ENCODE data around the gene ASTN1.
"Not testable (repeated sequence)": the region's sequence is repeated elsewhere in the genome, so short reads cannot be mapped to it uniquely, and the experiment has no call there.

The ASTN1 gene

DNA sequence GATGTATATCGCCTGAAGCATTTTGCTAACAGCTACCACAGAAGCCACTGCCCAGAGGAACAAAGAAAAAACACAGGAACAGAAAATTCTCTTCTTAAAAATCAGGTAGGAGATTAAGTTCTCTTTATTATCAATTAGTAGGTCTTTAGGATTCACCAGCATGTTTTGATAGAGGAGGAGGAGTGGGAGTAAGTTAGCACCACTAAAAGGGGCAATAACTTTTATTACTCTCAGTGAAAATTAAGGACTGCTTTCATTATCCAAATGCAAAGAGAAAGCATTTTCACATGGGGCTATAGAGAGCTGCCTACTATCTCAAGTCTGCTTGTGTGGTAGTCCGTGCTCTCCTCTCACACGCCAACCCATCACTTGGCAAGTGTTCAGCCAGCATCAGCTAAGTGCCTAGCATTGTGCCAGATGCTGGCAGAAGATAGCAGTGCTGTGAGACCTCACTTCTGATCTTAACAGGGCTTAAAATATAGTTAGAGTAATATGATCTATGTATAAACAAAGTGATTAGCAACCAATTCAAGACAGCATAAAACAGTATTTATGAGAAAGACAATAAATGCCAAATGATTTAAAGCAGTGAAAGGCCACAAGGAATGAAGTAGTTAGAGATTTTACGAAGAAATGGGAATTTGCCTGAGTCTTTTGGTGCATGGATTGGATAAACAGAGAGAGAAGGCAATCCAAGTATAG is 39.8 kb downstream of the ASTN1 start:
- in situ Hi-C loops (cut with HindIII; ENCODE audit: low pct_ligation_motif_present, low pct_unique_long_range_greater_than_20kb, low sequenced_read_pairs), result no loop called here
- no peak for DNase-seq

DNA sequence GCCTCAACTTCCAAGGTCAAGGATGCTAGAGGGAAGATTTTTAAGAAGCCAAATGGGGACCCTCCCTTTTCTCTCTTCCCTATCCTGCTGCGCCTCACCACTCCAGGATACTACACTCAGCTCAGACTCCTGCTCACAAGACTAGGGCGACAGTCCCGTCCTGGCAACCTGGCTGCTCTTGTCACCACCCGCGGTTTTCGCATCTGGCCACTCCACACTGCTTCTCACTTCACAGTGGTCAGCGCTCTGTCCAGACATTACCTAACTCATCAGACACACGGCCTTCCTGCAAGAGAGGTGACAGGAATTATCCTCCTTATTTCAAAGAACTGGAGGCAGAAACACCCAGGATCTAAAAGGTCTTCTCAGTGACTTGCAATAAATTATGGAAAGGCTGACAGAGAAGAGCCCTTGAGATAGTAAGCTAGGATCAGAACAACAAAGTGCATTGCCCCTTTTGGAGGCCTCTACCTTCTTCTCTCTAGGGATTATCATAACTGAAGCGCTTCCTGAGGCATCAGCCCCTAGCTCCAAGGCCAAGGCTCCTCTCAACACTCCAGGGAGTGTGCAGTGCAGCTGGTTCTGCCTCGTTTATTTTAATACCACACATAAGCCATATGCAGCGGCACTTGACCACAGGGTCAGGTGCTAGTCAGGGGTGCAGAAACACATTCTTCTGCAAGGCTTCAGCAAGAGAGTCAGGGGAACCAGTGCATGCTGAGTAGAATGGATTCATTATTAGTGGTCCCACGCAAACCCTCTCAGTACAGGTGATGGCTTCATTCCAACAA is 41.9 kb downstream of the ASTN1 start:
- no peak for DNase-seq
- in situ Hi-C loops (cut with HindIII; ENCODE audit: low pct_ligation_motif_present, low pct_unique_long_range_greater_than_20kb, low sequenced_read_pairs), result no loop called here

DNA sequence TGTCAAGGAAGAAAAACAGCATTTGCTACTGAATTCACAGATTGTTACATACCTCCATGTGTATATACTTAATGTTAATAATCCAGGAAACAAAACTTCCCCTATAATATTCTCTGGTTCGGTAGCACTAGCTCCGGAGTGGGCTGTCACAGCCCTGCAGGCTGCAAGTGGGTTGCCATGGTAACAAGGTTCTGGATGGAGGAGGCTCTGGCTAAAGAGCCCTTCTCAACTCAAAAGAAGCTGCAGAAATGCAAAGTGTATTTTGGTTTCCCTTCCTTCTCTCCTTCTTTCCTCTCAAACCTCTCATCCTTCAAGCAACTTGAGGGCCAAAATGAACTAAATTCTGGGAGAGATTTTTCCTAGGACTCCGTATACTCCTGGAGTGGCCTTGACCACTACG is 45.2 kb downstream of the ASTN1 start:
- DNase-seq, result no peak
- in situ Hi-C loops (cut with HindIII; ENCODE audit: low pct_ligation_motif_present, low pct_unique_long_range_greater_than_20kb, low sequenced_read_pairs), result no loop called here

DNA sequence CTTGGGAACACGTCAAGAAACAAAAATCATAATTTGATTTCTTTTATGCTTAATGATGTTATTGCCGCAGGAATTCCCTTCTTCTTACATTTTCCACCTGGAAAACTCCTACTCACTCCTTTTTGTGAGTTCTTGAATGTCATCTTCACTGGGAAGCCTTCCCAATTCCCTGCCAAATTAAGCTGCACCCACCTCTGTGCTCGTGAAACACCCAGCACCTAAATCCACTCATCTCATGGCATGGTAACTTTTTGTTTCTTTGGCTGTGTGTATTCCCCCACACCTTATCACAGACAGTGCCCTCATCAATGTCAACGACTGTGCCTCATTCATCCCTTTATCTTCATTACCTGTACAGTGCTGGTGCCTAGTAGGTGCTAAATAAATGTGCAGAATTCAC is 45.6 kb downstream of the ASTN1 start:
- no peak for DNase-seq
- in situ Hi-C loops (cut with HindIII; ENCODE audit: low pct_ligation_motif_present, low pct_unique_long_range_greater_than_20kb, low sequenced_read_pairs), result no loop called here

DNA sequence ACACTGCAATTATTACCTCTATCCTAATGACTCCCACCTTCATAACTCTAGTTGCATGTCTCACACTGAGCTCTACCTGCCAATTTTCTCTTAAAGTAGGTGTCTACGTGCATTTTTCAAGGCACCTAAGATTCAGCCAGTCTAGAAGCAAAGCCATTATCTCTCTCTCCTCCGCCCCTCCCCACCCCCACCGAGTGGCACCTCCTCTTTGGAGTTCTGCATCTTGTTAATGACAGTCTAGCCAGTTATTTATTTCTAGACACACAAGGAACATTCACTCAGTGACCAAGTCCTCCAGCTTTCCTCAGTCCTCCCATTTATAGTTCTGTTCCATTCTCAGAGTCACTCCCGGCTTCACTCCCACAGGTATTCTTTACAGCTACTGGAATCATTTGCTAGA is 47.6 kb downstream of the ASTN1 start:
- in situ Hi-C loops (cut with HindIII; ENCODE audit: low pct_ligation_motif_present, low pct_unique_long_range_greater_than_20kb, low sequenced_read_pairs), result no loop called here
- DNase-seq, result no peak

DNA sequence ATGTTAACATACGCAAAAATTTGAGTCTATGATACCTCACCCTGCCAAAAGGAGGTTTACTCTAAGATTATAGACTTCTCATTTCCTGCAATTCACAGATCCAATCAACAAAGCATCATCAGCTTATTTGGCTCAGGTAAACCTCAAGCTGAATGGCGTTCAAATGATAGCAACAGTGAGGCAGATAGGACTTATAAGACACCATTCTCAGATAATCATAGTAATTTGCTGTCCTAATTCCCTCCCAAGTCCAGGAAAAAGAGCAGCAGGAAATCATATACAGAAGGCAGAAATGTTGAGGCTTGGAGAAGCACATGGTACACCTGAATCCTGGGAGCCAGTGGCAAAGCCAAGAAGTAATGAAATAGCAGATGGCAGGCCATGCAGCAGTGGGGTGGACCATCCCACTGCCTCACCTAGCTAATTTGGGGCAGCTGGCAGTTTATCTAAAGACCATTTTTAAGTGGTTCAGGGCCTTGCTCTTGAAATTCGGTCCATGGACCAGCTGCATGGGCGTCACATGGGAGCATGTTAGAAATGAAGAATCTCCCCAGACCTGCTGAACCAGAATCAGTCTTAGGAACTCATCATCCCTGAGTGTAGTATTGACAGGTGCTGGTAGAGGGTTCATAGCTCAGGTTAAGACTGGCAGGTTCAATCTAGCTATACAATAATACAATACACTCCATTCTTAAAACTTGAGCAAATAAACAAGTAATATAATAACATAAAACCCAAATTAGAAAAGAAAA is 57.7 kb downstream of the ASTN1 start:
- DNase-seq, result no peak
- in situ Hi-C loops (cut with HindIII; ENCODE audit: low pct_ligation_motif_present, low pct_unique_long_range_greater_than_20kb, low sequenced_read_pairs), result no loop called here

DNA sequence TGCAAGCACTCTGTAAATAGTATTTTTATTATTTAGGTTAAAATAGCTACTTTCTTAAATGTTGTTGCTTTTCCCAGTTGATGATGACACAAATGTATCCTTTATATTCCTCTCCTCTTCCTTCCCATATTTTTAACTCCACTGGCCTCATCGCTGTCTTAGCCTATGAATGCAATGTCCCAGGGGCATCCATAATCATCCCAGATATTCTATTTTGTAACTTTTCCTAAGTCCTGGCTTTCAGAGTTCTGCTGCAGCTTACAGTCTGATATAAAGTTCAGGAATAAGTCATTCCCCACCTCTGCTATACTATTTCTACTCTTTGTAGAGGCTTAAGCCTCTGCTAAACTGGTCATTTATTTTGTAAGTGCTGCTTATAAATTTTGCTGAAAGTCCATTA is 58.3 kb downstream of the ASTN1 start:
- in situ Hi-C loops (cut with HindIII; ENCODE audit: low pct_ligation_motif_present, low pct_unique_long_range_greater_than_20kb, low sequenced_read_pairs), result no loop called here
- DNase-seq, result no peak

DNA sequence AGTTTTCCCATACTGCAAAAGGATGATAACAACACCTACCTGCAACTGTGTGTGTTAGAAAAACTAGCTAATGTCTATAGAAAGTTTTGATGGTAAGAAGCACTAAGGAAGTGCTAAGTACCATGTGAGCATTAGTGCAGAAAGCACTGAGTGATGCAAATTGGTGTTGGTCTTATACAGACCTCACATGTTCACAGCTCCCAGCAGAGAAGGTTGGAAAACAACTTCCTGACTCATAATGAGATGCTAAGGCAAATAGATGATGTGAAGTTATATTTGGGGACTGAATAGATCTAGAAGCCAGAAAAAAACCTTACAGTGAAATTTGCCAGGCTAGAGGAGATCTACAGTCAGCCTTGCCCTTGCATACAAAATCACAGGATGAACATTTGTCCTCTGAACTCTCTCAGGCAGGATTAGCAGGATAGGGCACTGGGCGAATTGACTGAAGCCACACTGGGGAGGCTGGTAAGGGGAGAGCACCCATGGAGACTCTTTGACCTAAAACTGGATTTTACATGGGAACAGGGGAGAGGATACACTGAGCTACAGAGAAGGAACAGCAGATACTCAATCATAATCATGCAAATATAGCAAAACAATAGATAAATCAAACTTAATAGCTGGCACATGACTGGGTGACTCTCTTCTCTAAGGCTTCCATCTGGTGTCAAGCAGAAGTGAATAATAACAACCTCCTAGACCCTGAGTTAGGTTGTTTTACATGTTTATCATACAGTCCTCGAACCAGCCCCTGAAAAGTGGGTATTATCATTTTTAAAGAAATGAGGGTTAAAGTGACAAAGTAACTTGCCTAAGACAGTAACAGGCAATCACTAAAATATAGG is 61.3 kb downstream of the ASTN1 start:
- in situ Hi-C loops (cut with HindIII; ENCODE audit: low pct_ligation_motif_present, low pct_unique_long_range_greater_than_20kb, low sequenced_read_pairs), result no loop called here

DNA sequence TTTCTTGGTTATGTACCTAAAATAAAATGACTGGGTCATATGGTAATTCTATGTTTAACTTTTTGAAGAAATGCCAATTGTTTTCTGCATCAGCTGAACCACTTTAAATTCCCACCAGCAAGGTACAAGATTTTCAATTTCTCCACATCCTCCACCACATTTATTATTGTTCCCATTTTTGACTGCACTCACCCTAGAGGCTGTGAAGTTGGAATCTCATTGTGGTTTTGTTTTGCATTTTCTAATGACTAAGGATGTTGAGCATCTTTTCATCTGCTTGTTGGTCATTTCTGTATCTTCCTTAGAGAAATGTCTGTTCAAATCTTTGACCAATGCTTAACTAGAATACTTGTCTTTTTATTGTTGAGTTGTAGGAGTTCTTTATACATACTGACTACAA is 72.5 kb downstream of the ASTN1 start:
- in situ Hi-C loops (cut with HindIII; ENCODE audit: low pct_ligation_motif_present, low pct_unique_long_range_greater_than_20kb, low sequenced_read_pairs), result no loop called here
- DNase-seq, result no peak

More for the DNA sequence above, 61.3 kb downstream of the ASTN1 start:
- no peak for DNase-seq

DNA sequence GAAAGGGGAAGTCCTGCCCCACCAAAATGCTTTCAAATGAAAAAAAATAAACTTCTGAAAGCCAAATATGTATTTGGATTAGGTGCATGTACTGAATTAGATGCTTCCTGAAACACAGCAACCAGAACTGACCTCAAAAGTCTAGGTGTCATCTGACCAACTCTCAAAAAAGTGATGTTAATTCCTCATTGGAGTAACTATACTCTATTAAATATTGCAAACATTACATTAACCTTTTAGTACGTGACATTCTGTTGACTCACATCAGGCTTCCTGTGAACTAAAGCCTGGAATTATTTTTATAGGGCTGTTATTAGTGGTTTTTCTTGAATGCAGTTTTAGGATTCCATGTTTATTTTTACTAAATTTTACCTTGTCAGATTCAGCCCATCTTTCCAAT is 73.5 kb downstream of the ASTN1 start:
- in situ Hi-C loops (cut with HindIII; ENCODE audit: low pct_ligation_motif_present, low pct_unique_long_range_greater_than_20kb, low sequenced_read_pairs), result no loop called here

DNA sequence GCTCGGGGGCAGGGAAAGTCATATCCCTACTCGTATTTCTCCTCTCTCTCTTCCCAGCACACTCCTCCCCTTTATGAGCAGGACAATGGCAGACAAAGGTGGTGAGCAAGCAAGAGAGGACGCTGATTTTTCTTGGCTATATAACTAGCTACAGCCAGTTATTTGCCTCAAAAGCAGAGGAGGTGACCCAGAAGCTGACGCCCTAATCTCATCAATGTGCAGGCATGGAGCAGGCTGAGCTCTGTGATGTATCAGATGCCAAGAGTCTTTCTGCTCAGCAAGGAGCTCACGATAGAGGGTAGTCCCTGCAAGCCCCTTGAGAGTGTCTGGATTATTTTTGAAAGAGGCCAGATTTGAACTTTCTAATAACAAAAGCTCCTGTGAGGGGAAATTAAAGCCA is 75.5 kb downstream of the ASTN1 start:
- in situ Hi-C loops (cut with HindIII; ENCODE audit: low pct_ligation_motif_present, low pct_unique_long_range_greater_than_20kb, low sequenced_read_pairs), result no loop called here

More for the DNA sequence above, 73.5 kb downstream of the ASTN1 start:
- no peak for DNase-seq

DNA sequence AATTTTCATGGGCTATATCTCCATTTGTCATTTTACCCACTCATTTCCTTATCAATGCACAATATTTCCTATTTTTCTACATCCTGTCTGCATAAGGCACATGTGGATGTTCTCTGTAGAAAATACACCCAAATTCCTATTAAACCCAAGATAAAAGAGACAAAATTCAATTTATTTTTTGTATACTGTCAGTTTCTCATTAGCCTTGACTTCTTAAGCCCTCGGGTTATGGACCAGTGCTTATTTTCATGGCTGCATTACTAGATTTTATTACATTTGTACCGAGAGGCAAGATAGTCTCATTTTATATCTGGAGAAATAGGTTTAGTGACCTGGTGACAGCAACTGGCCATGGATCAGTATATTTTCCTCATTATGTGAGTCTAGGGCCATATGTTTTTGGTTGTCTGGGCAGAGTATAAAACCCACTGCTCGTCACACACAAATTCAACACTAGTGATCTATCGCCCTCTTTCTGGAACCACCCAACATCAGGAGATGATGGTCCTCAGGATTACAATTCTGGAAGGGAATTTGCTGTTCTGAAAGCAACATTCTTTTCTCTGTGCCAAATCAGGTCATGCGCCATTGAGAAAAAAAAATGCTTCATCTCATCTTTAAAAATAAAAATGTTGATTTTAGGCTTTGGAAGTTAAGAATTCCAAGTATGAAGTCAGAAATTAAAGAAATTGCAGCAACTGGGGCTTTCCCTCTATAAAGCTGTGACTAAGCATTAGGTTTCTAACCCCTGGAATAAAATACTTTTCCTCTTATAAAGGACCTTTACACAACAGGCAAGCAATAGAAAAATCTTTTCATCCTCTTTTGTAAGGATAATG is 81.4 kb downstream of the ASTN1 start:
- in situ Hi-C loops (cut with HindIII; ENCODE audit: low pct_ligation_motif_present, low pct_unique_long_range_greater_than_20kb, low sequenced_read_pairs), result no loop called here
- DNase-seq, result no peak

More for the DNA sequence above, 75.5 kb downstream of the ASTN1 start:
- DNase-seq, result no peak

DNA sequence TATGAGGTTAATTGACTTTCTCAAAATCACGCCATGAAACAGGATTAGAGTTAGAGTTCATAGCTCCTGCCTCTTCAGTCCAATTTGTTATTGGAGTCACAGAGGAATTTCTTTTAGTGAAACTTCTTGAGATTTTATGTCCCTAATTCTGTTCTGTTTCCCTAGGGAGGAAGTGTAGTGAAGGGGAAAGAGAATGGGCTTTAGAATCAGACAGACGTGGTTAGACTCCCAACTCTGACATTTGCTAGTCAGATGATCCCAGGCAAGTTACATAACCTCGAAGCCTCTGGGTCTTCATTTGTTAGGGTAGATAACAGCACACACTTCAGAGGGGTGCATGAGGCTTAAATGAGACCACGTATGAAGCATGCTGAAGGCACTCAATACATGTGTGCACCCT is 83.9 kb downstream of the ASTN1 start:
- DNase-seq, result no peak
- in situ Hi-C loops (cut with HindIII; ENCODE audit: low pct_ligation_motif_present, low pct_unique_long_range_greater_than_20kb, low sequenced_read_pairs), result no loop called here

DNA sequence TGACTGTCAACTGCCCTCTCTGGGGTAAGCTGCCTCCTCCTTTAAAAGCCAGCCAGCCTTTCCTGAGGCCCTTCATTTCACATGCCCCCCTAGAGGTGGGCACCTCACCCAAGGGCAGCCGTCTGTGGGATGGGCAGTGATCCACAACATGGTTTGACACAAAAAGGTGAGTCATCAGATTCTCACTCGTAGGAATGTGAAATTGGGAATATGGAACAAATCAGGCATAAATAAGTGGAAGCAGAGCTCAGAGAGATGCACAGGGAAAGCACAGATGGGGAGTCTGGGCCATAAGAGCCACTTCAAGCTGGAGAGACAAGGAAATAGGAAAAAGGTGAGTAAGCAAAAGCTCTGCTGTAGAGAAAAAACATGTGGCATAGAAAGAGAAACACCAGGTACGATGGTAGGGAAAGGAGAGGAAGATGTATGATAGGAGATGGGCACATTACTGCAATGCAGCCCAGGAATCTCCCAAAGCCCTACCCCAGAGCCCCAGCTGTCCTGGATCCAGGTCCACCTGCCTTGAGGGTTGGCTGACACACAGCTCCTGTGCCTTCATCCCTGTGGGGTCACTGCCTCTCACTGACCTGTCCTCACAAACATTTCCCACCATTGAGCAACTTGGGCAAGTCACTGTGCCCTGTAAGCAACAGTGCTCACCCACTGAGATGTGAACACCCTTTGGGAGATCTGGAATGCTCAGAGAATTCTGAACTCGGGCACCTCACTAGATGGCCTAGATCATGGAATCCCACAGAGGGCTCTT is 86.6 kb downstream of the ASTN1 start:
- DNase-seq, result peak; percentile 70
- in situ Hi-C loops (cut with HindIII; ENCODE audit: low pct_ligation_motif_present, low pct_unique_long_range_greater_than_20kb, low sequenced_read_pairs), result no loop called here

DNA sequence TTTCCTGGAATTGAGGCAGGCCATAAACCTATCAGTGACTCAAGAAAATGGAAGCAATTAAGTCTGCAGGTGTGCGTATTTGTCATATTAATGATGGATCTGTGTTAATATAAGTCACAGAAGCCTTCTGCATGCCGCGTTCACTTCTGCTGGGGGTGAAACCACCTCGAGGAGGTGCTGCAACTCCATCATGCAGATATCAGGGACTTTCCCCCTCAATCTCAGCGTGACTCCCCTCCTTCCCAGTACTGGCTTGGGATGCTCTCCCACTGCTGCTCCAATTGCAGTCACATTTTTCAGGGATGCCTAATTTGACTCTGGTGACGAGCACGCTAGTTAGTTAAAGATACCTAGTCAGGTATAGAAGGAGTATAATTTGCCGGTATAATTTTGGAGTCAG is 87.5 kb downstream of the ASTN1 start:
- in situ Hi-C loops (cut with HindIII; ENCODE audit: low pct_ligation_motif_present, low pct_unique_long_range_greater_than_20kb, low sequenced_read_pairs), result no loop called here
- peak; percentile 15 for DNase-seq

DNA sequence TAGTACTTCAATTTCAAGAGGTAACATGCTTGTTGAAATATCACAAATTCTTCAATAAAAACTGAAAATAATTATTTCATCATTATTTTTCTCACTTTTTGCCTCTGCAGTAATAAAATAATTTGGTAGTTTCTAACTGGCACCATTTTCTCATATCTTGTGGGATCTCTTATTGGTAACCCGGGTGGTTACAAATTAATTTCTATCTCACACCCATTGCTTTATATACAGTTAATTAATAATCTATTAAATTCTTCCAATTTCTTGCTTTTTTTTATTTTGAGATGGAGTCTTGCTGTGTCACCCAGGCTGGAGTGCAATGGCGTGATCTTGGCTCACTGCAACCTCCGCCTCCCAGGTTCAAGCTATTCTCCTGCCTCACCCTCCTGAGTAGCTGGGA is 89.7 kb downstream of the ASTN1 start:
- in situ Hi-C loops (cut with HindIII; ENCODE audit: low pct_ligation_motif_present, low pct_unique_long_range_greater_than_20kb, low sequenced_read_pairs); DNase-seq: not testable (repeated sequence)

DNA sequence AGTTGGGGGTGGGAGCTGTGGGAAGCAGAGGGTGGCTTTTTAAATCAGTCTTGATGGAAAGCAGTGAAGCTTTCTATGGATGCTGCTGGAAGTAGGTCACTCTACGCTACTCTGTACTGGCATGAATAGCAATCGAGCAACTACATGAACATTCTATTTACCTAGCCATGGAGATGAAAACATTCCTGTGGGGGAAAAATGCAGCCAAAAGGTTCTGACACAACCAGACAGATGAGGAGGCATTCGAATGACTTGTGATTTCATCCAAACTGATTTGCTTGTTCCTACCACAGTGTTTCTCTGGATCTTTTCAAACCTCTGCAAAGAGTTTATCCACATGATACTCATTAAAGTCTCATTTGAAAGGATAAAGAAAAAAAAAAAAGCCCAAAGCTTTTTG is 95.0 kb downstream of the ASTN1 start:
- in situ Hi-C loops (cut with HindIII; ENCODE audit: low pct_ligation_motif_present, low pct_unique_long_range_greater_than_20kb, low sequenced_read_pairs), result no loop called here

More for the DNA sequence above, 95.0 kb downstream of the ASTN1 start:
- DNase-seq, result no peak
